ENCODE measurements around the gene FAM216A.

- TF ChIP-seq CTCF (IDR thresholded peaks at IDR 0.05; ENCODE audit: low read depth, low read length, poor library complexity, severe bottlenecking) = no peak
- TF ChIP-seq EZH2phosphoT487 (IDR thresholded peaks at IDR 0.05; ENCODE audit: borderline replicate concordance, low read length) = no peak
Observed at GRCh38 chr12:110467847-110468213, 815 bp upstream of the FAM216A start.
